Islet precursor cell (in vitro differentiated cells): ENCODE data around the gene PHF14.
"Not testable (repeated sequence)": the region's sequence is repeated elsewhere in the genome, so short reads cannot be mapped to it uniquely, and the experiment has no call there.

Source experiments
- DNase-seq: peaks from one replicate; pipeline ENCODE4 v3.0.0-alpha.2; 2018

PHF14 gene

GRCh38 chr7:10990748-10991147 lies 17.1 kb downstream of the PHF14 start:
- DNase-seq: not testable (repeated sequence)

- not testable (repeated sequence) for DNase-seq
Measured at GRCh38 chr7:10995482-10996166, 22.0 kb downstream of the PHF14 start.

- DNase-seq: no peak
Measured at GRCh38 chr7:10998996-10999757, 25.5 kb downstream of the PHF14 start.

- DNase-seq: no peak
Measured at GRCh38 chr7:11005202-11005601, 31.5 kb downstream of the PHF14 start.

- no peak for DNase-seq
Measured at GRCh38 chr7:11006291-11006690, 32.6 kb downstream of the PHF14 start.

GRCh38 chr7:11009631-11010030 lies 36.0 kb downstream of the PHF14 start:
- no peak for DNase-seq

- DNase-seq: no peak
Measured at GRCh38 chr7:11021468-11021867, 47.8 kb downstream of the PHF14 start.

GRCh38 chr7:11026452-11027359 lies 53.0 kb downstream of the PHF14 start:
- no peak for DNase-seq

- DNase-seq: no peak
Measured at GRCh38 chr7:11035661-11036060, 62.0 kb downstream of the PHF14 start.

GRCh38 chr7:11039974-11040373 lies 66.3 kb downstream of the PHF14 start:
- DNase-seq: no peak

GRCh38 chr7:11054033-11054432 lies 80.4 kb downstream of the PHF14 start:
- no peak for DNase-seq

GRCh38 chr7:11060893-11061292 lies 87.2 kb downstream of the PHF14 start:
- DNase-seq: no peak

- DNase-seq: no peak
Measured at GRCh38 chr7:11062110-11062509, 88.4 kb downstream of the PHF14 start.

GRCh38 chr7:11069591-11069990 lies 95.9 kb downstream of the PHF14 start:
- no peak for DNase-seq

- no peak for DNase-seq
Measured at GRCh38 chr7:11077816-11078215, 104.1 kb downstream of the PHF14 start.

GRCh38 chr7:11078247-11078834 lies 104.7 kb downstream of the PHF14 start:
- no peak for DNase-seq

GRCh38 chr7:11079907-11080306 lies 106.2 kb downstream of the PHF14 start:
- no peak for DNase-seq

GRCh38 chr7:11082121-11082520 lies 108.4 kb downstream of the PHF14 start:
- no peak for DNase-seq

GRCh38 chr7:11082552-11083213 lies 109.0 kb downstream of the PHF14 start:
- peak; percentile 54 for DNase-seq

- no peak for DNase-seq
Measured at GRCh38 chr7:11083214-11083568, 109.5 kb downstream of the PHF14 start.

- no peak for DNase-seq
Measured at GRCh38 chr7:11104578-11104977, 130.9 kb downstream of the PHF14 start.

- no peak for DNase-seq
Measured at GRCh38 chr7:11109659-11110058, 136.0 kb downstream of the PHF14 start.
